ENCODE measurements around the gene SLC25A19. TPM values are rescaled to one million over a fixed set of nuclear protein-coding genes. Genes with fewer than 3 reads are reported as not detected.

SLC25A19 gene
- total and polyA plus RNA-seq, 10 of the 15 experiments (the other 5 are each of a cell fraction or from before 2014, with no cell fraction given): 32.9 to 91.6 (median 53.7) TPM

DNA sequence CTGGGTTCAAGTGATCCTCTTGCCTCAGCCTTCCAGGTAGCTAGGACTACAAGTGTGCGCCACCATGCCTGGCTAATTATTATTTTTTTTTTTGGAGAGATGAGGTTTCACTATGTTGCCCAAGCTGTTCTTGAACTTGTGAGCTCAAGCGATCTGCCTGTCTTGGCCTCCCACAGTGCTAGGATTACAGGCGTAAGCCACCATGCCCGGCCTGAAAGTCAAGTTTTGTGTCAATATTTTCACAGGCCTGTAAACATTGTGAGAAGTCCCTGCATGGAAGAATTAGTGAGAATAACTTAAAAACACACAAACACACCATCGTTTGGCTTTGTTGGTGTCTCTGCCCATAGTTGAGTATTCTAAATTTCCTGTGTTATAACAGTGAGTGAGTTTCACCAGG lies 61.5 kb downstream of the SLC25A19 start:
- CTCF ChIA-PET: interaction anchor here (1.0 to 1.3 kb wide), 2 partner anchors 13 to 26 kb away, joined by 3 to 5 read pairs; no protein-coding TSS in a partner anchor
- in situ Hi-C loops (cut with MboI): no loop called here
- Histone ChIP-seq H3K27ac (ENCODE audit: control insufficient read depth, insufficient read depth) (no peak overlapping the region), H3K9me3 (replicated peaks; ENCODE audit: control insufficient read depth, insufficient read depth, low read length) (no peaks in the 10 kb centered on the region), H2AFZ (ENCODE audit: control insufficient read depth, low read depth, low read length) (no peak overlapping the region), H3K4me3 (no peak overlapping the region), H3K36me3 (ENCODE audit: control insufficient read depth in 2 of 2, insufficient read depth in 2 of 2, low read length in 1 of 2) (peaks cover 37 to 40% of the 10 kb centered on the region in 2 experiments), H4K20me1 (ENCODE audit: control insufficient read depth, insufficient read depth) (no peaks in the 10 kb centered on the region), H3K27me3 (replicated peaks in 1 of 2; ENCODE audit: control insufficient read depth in 2 of 2, insufficient read depth in 2 of 2, low read length in 1 of 2) (no peaks in the 10 kb centered on the region), H3K4me1 (ENCODE audit: control insufficient read depth, insufficient read depth, low read length) (no peaks in the 10 kb centered on the region), H3K79me2 (ENCODE audit: control insufficient read depth, insufficient read depth, low read length) (no peaks in the 10 kb centered on the region), H3K9ac (ENCODE audit: control insufficient read depth, insufficient read depth, low read length) (no peak overlapping the region), H3K4me2 (ENCODE audit: control insufficient read depth, insufficient read depth) (no peak overlapping the region)
- FAIRE-seq (no peak), DNase-seq (ENCODE audit: low read depth, low spot score) (no peak), ATAC-seq (no peak)
- RAD21 ChIA-PET (ENCODE audit: unreplicated experiment): no interaction called here
- intact Hi-C loops (cut with micrococcal nuclease; ENCODE audit: unreplicated experiment): no loop called here
- POLR2A ChIA-PET: no interaction called here
- BruUV-seq (replicated peaks): no TSS peak
- WGBS (ENCODE audit: insufficient coverage, insufficient replicate concordance, low lambda C conversion rate, missing lambda C conversion rate): 87% methylated on average over 5 of the region's 5 CpGs
- SMC1A ChIA-PET (ENCODE audit: uncharacterized antibody, unreplicated experiment): no interaction called here
- no peak for TF ChIP-seq YBX1 (IDR thresholded peaks at IDR 0.05)
- no peak for TF ChIP-seq E4F1 (IDR thresholded peaks at IDR 0.05; ENCODE audit: borderline replicate concordance, partially characterized antibody)
- no peak for TF ChIP-seq CHD4 (IDR thresholded peaks at IDR 0.05)
- TF ChIP-seq RELA (IDR thresholded peaks at IDR 0.05; ENCODE audit: borderline replicate concordance, partially characterized antibody): no peak
- TF ChIP-seq PAX8 (IDR thresholded peaks at IDR 0.05): no peak
- no peak for TF ChIP-seq MYC (IDR thresholded peaks at IDR 0.05; ENCODE audit: insufficient read depth, insufficient read length, insufficient replicate concordance, low read length, severe bottlenecking)
- no peak for TF ChIP-seq ZNF622 (IDR thresholded peaks at IDR 0.05)
- TF ChIP-seq ZSCAN29 (IDR thresholded peaks at IDR 0.05): no peak
- no peak for TF ChIP-seq SPI1 (IDR thresholded peaks at IDR 0.05; ENCODE audit: borderline replicate concordance, insufficient read depth, low read depth, low read length)
- TF ChIP-seq, protein P1, sequence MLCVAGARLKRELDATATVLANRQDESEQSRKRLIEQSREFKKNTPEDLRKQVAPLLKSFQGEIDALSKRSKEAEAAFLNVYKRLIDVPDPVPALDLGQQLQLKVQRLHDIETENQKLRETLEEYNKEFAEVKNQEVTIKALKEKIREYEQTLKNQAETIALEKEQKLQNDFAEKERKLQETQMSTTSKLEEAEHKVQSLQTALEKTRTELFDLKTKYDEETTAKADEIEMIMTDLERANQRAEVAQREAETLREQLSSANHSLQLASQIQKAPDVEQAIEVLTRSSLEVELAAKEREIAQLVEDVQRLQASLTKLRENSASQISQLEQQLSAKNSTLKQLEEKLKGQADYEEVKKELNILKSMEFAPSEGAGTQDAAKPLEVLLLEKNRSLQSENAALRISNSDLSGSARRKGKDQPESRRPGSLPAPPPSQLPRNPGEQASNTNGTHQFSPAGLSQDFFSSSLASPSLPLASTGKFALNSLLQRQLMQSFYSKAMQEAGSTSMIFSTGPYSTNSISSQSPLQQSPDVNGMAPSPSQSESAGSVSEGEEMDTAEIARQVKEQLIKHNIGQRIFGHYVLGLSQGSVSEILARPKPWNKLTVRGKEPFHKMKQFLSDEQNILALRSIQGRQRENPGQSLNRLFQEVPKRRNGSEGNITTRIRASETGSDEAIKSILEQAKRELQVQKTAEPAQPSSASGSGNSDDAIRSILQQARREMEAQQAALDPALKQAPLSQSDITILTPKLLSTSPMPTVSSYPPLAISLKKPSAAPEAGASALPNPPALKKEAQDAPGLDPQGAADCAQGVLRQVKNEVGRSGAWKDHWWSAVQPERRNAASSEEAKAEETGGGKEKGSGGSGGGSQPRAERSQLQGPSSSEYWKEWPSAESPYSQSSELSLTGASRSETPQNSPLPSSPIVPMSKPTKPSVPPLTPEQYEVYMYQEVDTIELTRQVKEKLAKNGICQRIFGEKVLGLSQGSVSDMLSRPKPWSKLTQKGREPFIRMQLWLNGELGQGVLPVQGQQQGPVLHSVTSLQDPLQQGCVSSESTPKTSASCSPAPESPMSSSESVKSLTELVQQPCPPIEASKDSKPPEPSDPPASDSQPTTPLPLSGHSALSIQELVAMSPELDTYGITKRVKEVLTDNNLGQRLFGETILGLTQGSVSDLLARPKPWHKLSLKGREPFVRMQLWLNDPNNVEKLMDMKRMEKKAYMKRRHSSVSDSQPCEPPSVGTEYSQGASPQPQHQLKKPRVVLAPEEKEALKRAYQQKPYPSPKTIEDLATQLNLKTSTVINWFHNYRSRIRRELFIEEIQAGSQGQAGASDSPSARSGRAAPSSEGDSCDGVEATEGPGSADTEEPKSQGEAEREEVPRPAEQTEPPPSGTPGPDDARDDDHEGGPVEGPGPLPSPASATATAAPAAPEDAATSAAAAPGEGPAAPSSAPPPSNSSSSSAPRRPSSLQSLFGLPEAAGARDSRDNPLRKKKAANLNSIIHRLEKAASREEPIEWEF (IDR thresholded peaks at IDR 0.05; ENCODE audit: insufficient replicate concordance, low read depth, low read length): no peak
- TF ChIP-seq SREBF1 (IDR thresholded peaks at IDR 0.05; ENCODE audit: low read length): no peak
- TF ChIP-seq CEBPB (IDR thresholded peaks at IDR 0.05; ENCODE audit: borderline replicate concordance in 1 of 2, low read depth in 2 of 2, low read length in 2 of 2): no peak
- TF ChIP-seq, protein P2, sequence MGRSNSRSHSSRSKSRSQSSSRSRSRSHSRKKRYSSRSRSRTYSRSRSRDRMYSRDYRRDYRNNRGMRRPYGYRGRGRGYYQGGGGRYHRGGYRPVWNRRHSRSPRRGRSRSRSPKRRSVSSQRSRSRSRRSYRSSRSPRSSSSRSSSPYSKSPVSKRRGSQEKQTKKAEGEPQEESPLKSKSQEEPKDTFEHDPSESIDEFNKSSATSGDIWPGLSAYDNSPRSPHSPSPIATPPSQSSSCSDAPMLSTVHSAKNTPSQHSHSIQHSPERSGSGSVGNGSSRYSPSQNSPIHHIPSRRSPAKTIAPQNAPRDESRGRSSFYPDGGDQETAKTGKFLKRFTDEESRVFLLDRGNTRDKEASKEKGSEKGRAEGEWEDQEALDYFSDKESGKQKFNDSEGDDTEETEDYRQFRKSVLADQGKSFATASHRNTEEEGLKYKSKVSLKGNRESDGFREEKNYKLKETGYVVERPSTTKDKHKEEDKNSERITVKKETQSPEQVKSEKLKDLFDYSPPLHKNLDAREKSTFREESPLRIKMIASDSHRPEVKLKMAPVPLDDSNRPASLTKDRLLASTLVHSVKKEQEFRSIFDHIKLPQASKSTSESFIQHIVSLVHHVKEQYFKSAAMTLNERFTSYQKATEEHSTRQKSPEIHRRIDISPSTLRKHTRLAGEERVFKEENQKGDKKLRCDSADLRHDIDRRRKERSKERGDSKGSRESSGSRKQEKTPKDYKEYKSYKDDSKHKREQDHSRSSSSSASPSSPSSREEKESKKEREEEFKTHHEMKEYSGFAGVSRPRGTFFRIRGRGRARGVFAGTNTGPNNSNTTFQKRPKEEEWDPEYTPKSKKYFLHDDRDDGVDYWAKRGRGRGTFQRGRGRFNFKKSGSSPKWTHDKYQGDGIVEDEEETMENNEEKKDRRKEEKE (IDR thresholded peaks at IDR 0.05): no peak

Data from GM12878 (cell line).